Spinal cord (tissue), 10 donors: ENCODE data around the gene BTG1. TPM values are rescaled to one million over a fixed set of nuclear protein-coding genes. Genes with fewer than 3 reads are reported as not detected.
"Not testable (repeated sequence)": the region's sequence is repeated elsewhere in the genome, so short reads cannot be mapped to it uniquely, and the experiment has no call there.

ENCODE experiments used
- DNase-seq, 6 donors: peaks; one replicate each; pipeline versions ENCODE4 v3.0.0 to v3.0.0-alpha.2; 2013 to 2015; ENCODE audit warnings: low spot score in 6 of 6, low read depth in 4 of 6
- H3K27ac ChIP-seq: one replicate; pipeline ENCODE4 v1.5.1; 2013; ENCODE audit warnings: low read depth, low read length, control low read depth
- H3K27me3 ChIP-seq: one replicate; pipeline ENCODE4 v1.6.1; 2013; ENCODE audit warnings: low read length; ENCODE audit not compliant: control insufficient read depth, insufficient read depth
- H3K36me3 ChIP-seq: one replicate; pipeline ENCODE4 v1.6.1; 2013; ENCODE audit warnings: low read length; ENCODE audit not compliant: control insufficient read depth, insufficient read depth
- H3K4me1 ChIP-seq: one replicate; pipeline ENCODE4 v1.6.1; 2013; ENCODE audit warnings: low read length; ENCODE audit not compliant: control insufficient read depth, insufficient read depth
- H3K4me3 ChIP-seq: one replicate; pipeline ENCODE4 v1.5.1; 2013; ENCODE audit warnings: low read depth, low read length, control low read depth
- H3K9me3 ChIP-seq: one replicate; pipeline ENCODE4 v1.6.1; 2013; ENCODE audit warnings: low read length; ENCODE audit not compliant: control insufficient read depth, insufficient read depth
- WGBS: methylation state at CpG from one replicate; pipeline ENCODE4 v1.1.5; 2013; ENCODE audit warnings: missing lambda C conversion rate; ENCODE audit not compliant: insufficient coverage; 5-methylcytosine and 5-hydroxymethylcytosine counted together
- polyA plus RNA-seq, 2 donors: library from polyadenylated mRNA; unstranded; fragments of 120-200 nt; gene quantifications; one replicate each; pipeline ENCODE4 v1.2.1, GENCODE V29; 2013; ENCODE audit not compliant: insufficient read length in 2 of 2
- small RNA-seq: library from RNA; depleted of rRNA; stranded (forward); fragments of <200 nt; gene quantifications from one replicate; pipeline ENCODE3, GENCODE V24; 2014; ENCODE audit warnings: low replicate concordance
- total RNA-seq, 2 donors: library from RNA; depleted of rRNA in 1 of 2; stranded (reverse); fragments of 120-200 nt in 1 of 2; fragments of >200 nt in 1 of 2; gene quantifications; one replicate each; pipeline versions ENCODE4 v1.2.3 to v1.2.4, GENCODE V29; 2013 to 2014
- donor health status: healthy.

The BTG1 gene
- total and polyA plus RNA-seq, 4 donors, result 15.5 to 65.9 (median 42.8) TPM

DNA sequence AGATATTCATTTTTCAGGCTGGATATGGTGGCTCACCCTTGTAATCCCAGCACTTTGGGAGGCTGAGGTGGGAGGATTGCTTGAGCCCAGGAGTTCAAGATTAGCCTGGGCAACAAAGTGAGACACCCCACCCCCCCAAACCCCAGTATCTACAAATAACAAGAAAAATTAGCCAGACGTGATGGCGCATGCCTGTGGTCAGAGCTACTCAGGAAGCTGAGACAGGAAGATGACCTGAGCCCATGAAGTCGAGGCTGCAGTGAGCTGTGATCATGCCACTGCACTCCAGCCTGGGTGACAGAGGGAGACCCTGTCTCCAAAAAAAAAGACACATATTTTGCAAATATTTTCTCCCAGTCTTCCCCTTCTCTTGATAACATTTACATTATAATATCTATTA is 51.3 kb downstream of the BTG1 start:
- WGBS, result 96% methylated on average over 3 of the region's 3 CpGs
- H3K27ac ChIP-seq, H3K9me3 ChIP-seq, H3K27me3 ChIP-seq, H3K36me3 ChIP-seq, H3K4me1 ChIP-seq, H3K4me3 ChIP-seq, DNase-seq: not testable (repeated sequence)

Small RNA genes lying within 50 kb of the gene (small RNA-seq; reads per million reads assigned to genes)
- not detected for gene RF00019
